ENCODE data around the gene TDRD3.
"Not testable (repeated sequence)": the region's sequence is repeated elsewhere in the genome, so short reads cannot be mapped to it uniquely, and the experiment has no call there.

The TDRD3 gene

GRCh38 chr13:60355056-60355455 lies 42.0 kb upstream of the TDRD3 start:
- no peak for TF ChIP-seq CTCF (IDR thresholded peaks at IDR 0.05; ENCODE audit: borderline replicate concordance, insufficient read depth, low read depth, low read length)
- no peak overlapping the region for H3K4me3 ChIP-seq (ENCODE audit: low read depth, low read length)

- no peak overlapping the region for H3K4me3 ChIP-seq (ENCODE audit: low read depth, low read length)
- no peak for TF ChIP-seq CTCF (IDR thresholded peaks at IDR 0.05; ENCODE audit: borderline replicate concordance, insufficient read depth, low read depth, low read length)
Measured at GRCh38 chr13:60356970-60357369, 40.0 kb upstream of the TDRD3 start.

GRCh38 chr13:60358453-60358852 lies 38.6 kb upstream of the TDRD3 start:
- TF ChIP-seq CTCF (IDR thresholded peaks at IDR 0.05; ENCODE audit: borderline replicate concordance, insufficient read depth, low read depth, low read length): no peak

GRCh38 chr13:60363288-60363687 lies 33.7 kb upstream of the TDRD3 start:
- no peak for TF ChIP-seq CTCF (IDR thresholded peaks at IDR 0.05; ENCODE audit: borderline replicate concordance, insufficient read depth, low read depth, low read length)
- H3K4me3 ChIP-seq (ENCODE audit: low read depth, low read length): no peak overlapping the region

More at GRCh38 chr13:60358453-60358852, 38.6 kb upstream of the TDRD3 start:
- H3K4me3 ChIP-seq (ENCODE audit: low read depth, low read length): no peak overlapping the region

- TF ChIP-seq CTCF (IDR thresholded peaks at IDR 0.05; ENCODE audit: borderline replicate concordance, insufficient read depth, low read depth, low read length): no peak
Measured at GRCh38 chr13:60369242-60369641, 27.8 kb upstream of the TDRD3 start.

GRCh38 chr13:60370343-60370742 lies 26.7 kb upstream of the TDRD3 start:
- TF ChIP-seq CTCF (IDR thresholded peaks at IDR 0.05; ENCODE audit: borderline replicate concordance, insufficient read depth, low read depth, low read length): no peak
- H3K4me3 ChIP-seq (ENCODE audit: low read depth, low read length): no peak overlapping the region

More at GRCh38 chr13:60369242-60369641, 27.8 kb upstream of the TDRD3 start:
- no peak overlapping the region for H3K4me3 ChIP-seq (ENCODE audit: low read depth, low read length)

GRCh38 chr13:60372141-60372540 lies 24.9 kb upstream of the TDRD3 start:
- no peak overlapping the region for H3K4me3 ChIP-seq (ENCODE audit: low read depth, low read length)
- no peak for TF ChIP-seq CTCF (IDR thresholded peaks at IDR 0.05; ENCODE audit: borderline replicate concordance, insufficient read depth, low read depth, low read length)

- not testable (repeated sequence) for H3K4me3 ChIP-seq (ENCODE audit: low read depth, low read length)
Measured at GRCh38 chr13:60379282-60379681, 17.7 kb upstream of the TDRD3 start.
